ENCODE measurements around the gene SIGLEC12. TPM values are rescaled to one million over a fixed set of nuclear protein-coding genes. Genes with fewer than 3 reads are reported as not detected.

SIGLEC12 gene
- total RNA-seq, 1 donor from 2014 or later = not detected

DNA sequence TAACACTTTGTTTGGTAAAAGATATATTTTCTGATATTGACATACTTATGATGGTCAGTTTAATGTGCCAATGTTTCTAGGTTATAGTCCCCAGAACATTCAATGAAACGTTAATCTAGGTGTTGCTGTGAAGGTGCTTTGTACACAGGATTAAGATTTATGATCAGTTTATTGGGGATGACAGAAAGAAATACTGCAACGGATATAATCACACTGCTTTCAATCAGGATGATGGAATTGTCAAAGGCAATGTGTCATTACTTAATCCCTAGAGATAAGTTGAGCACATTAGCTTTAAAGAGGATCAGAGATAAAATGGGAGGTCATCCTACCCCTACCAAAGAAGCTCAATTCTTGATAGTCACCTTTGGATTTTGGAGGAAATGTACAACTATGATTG is 12.4 kb upstream of the SIGLEC12 start:
- no peaks in the 10 kb centered on the region for H3K36me3 Mint-ChIP-seq (ENCODE audit: low read depth, unreplicated experiment)
- peaks cover 3% of the 10 kb centered on the region for H3K9me3 Mint-ChIP-seq (ENCODE audit: unreplicated experiment)
- TF ChIP-seq, protein P1, sequence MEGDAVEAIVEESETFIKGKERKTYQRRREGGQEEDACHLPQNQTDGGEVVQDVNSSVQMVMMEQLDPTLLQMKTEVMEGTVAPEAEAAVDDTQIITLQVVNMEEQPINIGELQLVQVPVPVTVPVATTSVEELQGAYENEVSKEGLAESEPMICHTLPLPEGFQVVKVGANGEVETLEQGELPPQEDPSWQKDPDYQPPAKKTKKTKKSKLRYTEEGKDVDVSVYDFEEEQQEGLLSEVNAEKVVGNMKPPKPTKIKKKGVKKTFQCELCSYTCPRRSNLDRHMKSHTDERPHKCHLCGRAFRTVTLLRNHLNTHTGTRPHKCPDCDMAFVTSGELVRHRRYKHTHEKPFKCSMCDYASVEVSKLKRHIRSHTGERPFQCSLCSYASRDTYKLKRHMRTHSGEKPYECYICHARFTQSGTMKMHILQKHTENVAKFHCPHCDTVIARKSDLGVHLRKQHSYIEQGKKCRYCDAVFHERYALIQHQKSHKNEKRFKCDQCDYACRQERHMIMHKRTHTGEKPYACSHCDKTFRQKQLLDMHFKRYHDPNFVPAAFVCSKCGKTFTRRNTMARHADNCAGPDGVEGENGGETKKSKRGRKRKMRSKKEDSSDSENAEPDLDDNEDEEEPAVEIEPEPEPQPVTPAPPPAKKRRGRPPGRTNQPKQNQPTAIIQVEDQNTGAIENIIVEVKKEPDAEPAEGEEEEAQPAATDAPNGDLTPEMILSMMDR (IDR thresholded peaks at IDR 0.05; ENCODE audit: unreplicated experiment) = no peak
- no peak overlapping the region for H3K27ac Mint-ChIP-seq (ENCODE audit: unreplicated experiment)
- H3K27me3 Mint-ChIP-seq (ENCODE audit: unreplicated experiment) = no peaks in the 10 kb centered on the region
- no peaks in the 10 kb centered on the region for H3K4me1 Mint-ChIP-seq (ENCODE audit: unreplicated experiment)
- H3K4me3 Mint-ChIP-seq (ENCODE audit: unreplicated experiment) = no peak overlapping the region
- no peak for DNase-seq (ENCODE audit: low spot score)

DNA sequence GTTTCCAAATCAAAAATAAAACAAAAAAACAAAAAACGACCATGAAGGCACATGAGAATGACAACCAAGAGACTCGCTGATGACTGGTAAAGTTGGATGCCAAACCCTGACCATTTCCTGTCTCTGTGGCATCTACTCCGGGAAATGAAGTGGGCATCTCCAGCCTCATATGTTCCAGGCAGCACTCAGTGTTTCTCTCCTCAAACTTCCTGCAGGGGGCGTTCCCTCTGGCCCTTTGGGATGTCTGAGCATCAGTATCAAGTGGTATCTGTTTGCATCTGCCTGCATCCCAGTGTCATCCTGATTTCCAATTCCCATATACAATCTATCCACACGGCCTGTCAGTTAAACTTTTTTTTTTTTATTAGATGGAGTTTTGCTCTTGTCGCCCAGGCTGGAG is 9.8 kb upstream of the SIGLEC12 start:
- no peaks in the 10 kb centered on the region for H3K9me3 Mint-ChIP-seq (ENCODE audit: unreplicated experiment)
- H3K27me3 Mint-ChIP-seq (ENCODE audit: unreplicated experiment) = peaks cover under 1% of the 10 kb centered on the region
- TF ChIP-seq, protein P1 (IDR thresholded peaks at IDR 0.05; ENCODE audit: unreplicated experiment) = peak; percentile 55
- H3K4me1 Mint-ChIP-seq (ENCODE audit: unreplicated experiment) = peaks cover 3% of the 10 kb centered on the region
- H3K27ac Mint-ChIP-seq (ENCODE audit: unreplicated experiment) = no peak overlapping the region
- H3K36me3 Mint-ChIP-seq (ENCODE audit: low read depth, unreplicated experiment) = no peaks in the 10 kb centered on the region
- H3K4me3 Mint-ChIP-seq (ENCODE audit: unreplicated experiment) = no peak overlapping the region
- DNase-seq (ENCODE audit: low spot score) = peak; percentile 30

DNA sequence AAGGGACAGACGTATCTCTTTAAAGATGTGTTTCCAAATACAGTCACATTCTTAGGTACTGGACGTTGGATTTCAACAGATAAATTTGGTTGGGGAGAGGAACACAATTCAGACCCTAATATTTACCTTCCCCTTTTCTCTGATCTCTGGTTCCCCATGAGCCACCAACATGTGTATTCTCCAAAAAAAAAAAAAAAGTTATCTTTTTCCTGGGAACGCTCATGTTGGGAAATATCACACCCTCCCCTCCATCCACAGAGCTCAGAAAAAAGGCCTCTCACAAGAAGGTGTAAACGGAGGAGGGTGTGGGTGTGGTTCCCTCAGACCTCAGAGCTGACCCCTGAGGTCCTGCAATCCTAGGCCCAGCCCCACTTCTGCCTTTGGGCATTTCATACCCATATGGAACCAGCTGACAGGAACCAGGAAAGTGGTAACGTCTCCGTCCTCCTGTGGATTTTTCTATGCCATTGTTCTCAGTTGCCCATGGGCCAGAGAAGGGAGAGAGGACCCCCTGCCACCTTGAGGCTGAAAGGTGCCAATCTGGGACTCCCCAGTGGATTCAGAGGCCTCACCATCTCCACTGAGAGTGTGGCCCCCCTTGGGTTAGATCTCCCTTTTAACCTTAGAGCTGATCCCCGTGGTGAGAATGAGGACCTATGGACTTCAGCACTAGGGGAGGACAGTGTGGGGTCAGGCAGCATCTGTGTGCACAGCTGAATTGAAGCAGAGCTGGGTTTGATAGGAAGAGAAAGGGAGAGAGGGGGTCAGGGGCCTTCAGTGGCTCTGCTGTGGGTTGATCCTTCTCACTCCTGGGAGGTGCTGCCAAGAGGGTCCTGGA is 8.4 kb upstream of the SIGLEC12 start:
- Mint-ChIP-seq H3K36me3 (ENCODE audit: low read depth, unreplicated experiment) (no peaks in the 10 kb centered on the region), H3K4me3 (ENCODE audit: unreplicated experiment) (no peak overlapping the region), H3K9me3 (ENCODE audit: unreplicated experiment) (peaks cover 6% of the 10 kb centered on the region), H3K27ac (ENCODE audit: unreplicated experiment) (no peak overlapping the region), H3K4me1 (ENCODE audit: unreplicated experiment) (peaks cover 3% of the 10 kb centered on the region), H3K27me3 (ENCODE audit: unreplicated experiment) (peaks cover 4% of the 10 kb centered on the region)
- no peak for DNase-seq (ENCODE audit: low spot score)
- TF ChIP-seq, protein P1 (IDR thresholded peaks at IDR 0.05; ENCODE audit: unreplicated experiment) = no peak

DNA sequence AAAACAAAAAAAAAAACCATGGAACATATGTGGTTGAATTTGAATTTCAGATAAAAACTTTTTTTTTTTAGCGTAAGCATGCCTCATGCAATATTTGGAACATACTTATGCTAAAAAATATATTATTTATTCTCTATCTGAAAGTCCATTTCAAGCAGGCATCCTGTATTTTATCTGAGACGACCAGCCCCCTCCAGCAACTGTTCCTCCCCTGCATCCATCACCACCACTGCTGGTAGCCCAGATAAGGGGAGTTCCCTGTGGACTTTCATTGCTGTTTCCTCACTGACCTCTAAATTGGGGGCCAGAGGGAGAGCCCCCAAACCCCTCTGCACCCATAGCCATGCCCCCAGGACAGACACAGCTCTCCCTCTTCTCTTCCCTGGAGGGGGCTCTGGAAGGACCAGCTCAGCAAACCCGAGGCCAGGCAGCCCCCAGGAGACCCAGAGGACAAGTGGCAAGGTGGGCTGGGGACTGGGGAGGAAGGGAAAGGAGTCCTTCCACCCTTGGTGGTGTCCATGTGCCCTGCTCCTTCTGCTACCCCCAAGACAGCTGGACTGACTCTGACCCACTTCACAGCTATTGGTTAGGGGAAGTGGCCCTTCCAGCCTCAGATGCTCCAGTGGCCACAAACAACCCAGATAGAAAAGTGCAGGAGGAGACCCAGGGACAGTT is 6.6 kb upstream of the SIGLEC12 start:
- TF ChIP-seq, protein P1 (IDR thresholded peaks at IDR 0.05; ENCODE audit: unreplicated experiment) = no peak
- peaks cover 3% of the 10 kb centered on the region for H3K4me1 Mint-ChIP-seq (ENCODE audit: unreplicated experiment)
- H3K36me3 Mint-ChIP-seq (ENCODE audit: low read depth, unreplicated experiment) = peaks cover 9% of the 10 kb centered on the region
- no peak overlapping the region for H3K4me3 Mint-ChIP-seq (ENCODE audit: unreplicated experiment)
- peaks cover 16% of the 10 kb centered on the region for H3K9me3 Mint-ChIP-seq (ENCODE audit: unreplicated experiment)
- H3K27ac Mint-ChIP-seq (ENCODE audit: unreplicated experiment) = no peak overlapping the region
- DNase-seq (ENCODE audit: low spot score) = no peak
- peaks cover 5% of the 10 kb centered on the region for H3K27me3 Mint-ChIP-seq (ENCODE audit: unreplicated experiment)

DNA sequence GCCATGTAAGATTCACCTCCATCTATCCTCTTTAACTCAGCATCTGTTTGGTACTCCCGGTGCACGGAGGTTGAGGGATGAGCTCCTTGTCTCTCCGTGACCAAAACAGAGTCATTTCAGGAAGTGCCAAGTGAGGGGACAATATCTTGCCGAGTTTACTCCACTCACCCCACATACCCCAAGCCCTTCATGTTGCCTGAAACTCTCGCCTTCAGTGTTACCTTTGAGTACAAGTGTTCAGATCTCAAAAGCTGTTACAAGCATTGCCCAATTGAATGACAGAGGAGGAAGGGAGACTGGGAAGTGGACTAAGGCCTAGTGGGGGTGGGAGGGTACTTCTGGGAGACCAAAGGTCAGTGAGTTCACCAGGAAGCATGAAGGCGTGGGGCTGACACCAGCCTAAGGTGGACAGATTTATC is 6.0 kb upstream of the SIGLEC12 start:
- H3K27ac Mint-ChIP-seq (ENCODE audit: unreplicated experiment) = no peak overlapping the region
- peaks cover 16% of the 10 kb centered on the region for H3K9me3 Mint-ChIP-seq (ENCODE audit: unreplicated experiment)
- peaks cover 3% of the 10 kb centered on the region for H3K4me1 Mint-ChIP-seq (ENCODE audit: unreplicated experiment)
- H3K27me3 Mint-ChIP-seq (ENCODE audit: unreplicated experiment) = peaks cover 5% of the 10 kb centered on the region
- DNase-seq (ENCODE audit: low spot score) = no peak
- no peak overlapping the region for H3K4me3 Mint-ChIP-seq (ENCODE audit: unreplicated experiment)
- TF ChIP-seq, protein P1 (IDR thresholded peaks at IDR 0.05; ENCODE audit: unreplicated experiment) = no peak
- H3K36me3 Mint-ChIP-seq (ENCODE audit: low read depth, unreplicated experiment) = peaks cover 14% of the 10 kb centered on the region
